ENCODE results near the gene OSBPL7.

The OSBPL7 gene

GRCh38 chr17:47813077-47813476 lies 8.5 kb downstream of the OSBPL7 start:
- H3K9me3 ChIP-seq, result no peaks in the 10 kb centered on the region
- peaks cover 9% of the 10 kb centered on the region for H3K4me1 ChIP-seq
- TF ChIP-seq, protein P1, sequence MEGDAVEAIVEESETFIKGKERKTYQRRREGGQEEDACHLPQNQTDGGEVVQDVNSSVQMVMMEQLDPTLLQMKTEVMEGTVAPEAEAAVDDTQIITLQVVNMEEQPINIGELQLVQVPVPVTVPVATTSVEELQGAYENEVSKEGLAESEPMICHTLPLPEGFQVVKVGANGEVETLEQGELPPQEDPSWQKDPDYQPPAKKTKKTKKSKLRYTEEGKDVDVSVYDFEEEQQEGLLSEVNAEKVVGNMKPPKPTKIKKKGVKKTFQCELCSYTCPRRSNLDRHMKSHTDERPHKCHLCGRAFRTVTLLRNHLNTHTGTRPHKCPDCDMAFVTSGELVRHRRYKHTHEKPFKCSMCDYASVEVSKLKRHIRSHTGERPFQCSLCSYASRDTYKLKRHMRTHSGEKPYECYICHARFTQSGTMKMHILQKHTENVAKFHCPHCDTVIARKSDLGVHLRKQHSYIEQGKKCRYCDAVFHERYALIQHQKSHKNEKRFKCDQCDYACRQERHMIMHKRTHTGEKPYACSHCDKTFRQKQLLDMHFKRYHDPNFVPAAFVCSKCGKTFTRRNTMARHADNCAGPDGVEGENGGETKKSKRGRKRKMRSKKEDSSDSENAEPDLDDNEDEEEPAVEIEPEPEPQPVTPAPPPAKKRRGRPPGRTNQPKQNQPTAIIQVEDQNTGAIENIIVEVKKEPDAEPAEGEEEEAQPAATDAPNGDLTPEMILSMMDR (IDR thresholded peaks at IDR 0.05; ENCODE audit: low read depth, low read length), result no peak
- no peak for DNase-seq
- no peaks in the 10 kb centered on the region for H3K27me3 ChIP-seq
- H3K4me3 ChIP-seq (ENCODE audit: low read depth, low read length), result no peak overlapping the region
- peaks cover 25% of the 10 kb centered on the region for H3K36me3 ChIP-seq

DNA sequence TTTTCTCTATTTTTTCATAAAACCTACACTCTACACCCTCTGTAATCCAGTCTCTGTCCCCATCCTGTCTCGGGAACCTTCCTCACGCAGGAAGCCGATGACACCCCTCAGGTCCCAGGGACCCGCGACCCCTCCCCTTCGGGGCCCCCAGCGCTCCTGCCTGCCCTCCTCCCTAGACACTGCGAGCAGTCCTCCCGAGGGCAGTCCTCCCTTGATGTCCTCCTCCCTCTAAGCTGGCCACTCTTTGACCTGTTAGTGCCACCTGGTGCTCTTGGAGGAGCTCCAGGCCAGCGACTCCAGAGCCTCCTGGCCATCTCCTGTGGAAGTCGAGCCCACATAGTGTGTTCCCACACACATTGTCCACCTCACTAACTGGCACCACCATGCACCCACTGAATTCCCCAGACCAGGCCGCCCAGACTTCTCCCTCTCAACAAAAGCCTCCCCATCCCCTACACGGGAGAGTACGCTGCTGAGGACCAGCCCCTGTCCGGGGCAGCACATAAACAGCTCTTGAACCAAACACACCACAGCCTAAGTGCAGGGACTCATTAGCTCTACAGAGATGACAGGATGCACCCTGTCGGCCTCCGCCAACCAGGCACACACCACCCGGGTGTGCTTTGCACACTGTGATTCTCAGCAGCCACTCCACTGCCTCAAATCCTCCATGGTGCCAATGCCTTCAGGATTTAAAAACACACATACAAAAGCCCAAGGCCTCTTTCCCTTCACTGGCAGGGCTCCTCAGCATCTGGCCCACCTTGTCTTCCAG lies 9.3 kb downstream of the OSBPL7 start:
- DNase-seq, result no peak
- peaks cover 9% of the 10 kb centered on the region for H3K4me1 ChIP-seq
- H3K4me3 ChIP-seq (ENCODE audit: low read depth, low read length), result no peak overlapping the region
- peaks cover 25% of the 10 kb centered on the region for H3K36me3 ChIP-seq
- H3K9me3 ChIP-seq, result no peaks in the 10 kb centered on the region
- TF ChIP-seq, protein P1 (IDR thresholded peaks at IDR 0.05; ENCODE audit: low read depth, low read length), result no peak
- H3K27me3 ChIP-seq, result no peaks in the 10 kb centered on the region

DNA sequence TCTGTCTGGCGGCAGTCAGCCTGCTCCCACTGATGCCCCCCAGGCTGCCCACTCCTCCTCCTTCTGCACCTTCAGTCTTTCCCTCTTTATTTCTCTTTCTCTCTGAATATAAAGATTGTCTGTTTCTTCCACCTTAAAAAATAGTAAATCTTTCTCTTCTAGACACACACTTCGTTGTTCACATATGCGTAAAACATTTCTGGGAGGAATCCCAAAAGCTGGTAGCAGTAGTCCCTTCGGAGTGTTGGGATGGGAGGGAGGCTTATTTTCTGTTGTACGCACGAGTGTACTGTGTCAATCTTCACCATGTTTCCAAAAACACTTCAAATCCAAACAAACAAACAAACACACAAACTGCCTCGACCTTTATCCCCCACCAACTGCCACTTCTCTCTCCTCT lies 9.9 kb downstream of the OSBPL7 start:
- peaks cover 25% of the 10 kb centered on the region for H3K36me3 ChIP-seq
- H3K27me3 ChIP-seq, result no peaks in the 10 kb centered on the region
- no peak for DNase-seq
- peaks cover 9% of the 10 kb centered on the region for H3K4me1 ChIP-seq
- H3K9me3 ChIP-seq, result no peaks in the 10 kb centered on the region
- TF ChIP-seq, protein P1 (IDR thresholded peaks at IDR 0.05; ENCODE audit: low read depth, low read length), result no peak
- H3K4me3 ChIP-seq (ENCODE audit: low read depth, low read length), result no peak overlapping the region

GRCh38 chr17:47810901-47811635 lies 10.5 kb downstream of the OSBPL7 start:
- no peak overlapping the region for H3K4me3 ChIP-seq (ENCODE audit: low read depth, low read length)
- H3K4me1 ChIP-seq, result peaks cover 9% of the 10 kb centered on the region
- DNase-seq, result no peak
- no peaks in the 10 kb centered on the region for H3K9me3 ChIP-seq
- no peaks in the 10 kb centered on the region for H3K27me3 ChIP-seq
- H3K36me3 ChIP-seq, result peaks cover 25% of the 10 kb centered on the region
- TF ChIP-seq, protein P1 (IDR thresholded peaks at IDR 0.05; ENCODE audit: low read depth, low read length), result no peak

- Histone ChIP-seq H3K27me3 (no peaks in the 10 kb centered on the region), H3K9me3 (no peaks in the 10 kb centered on the region), H3K36me3 (peaks cover 23% of the 10 kb centered on the region), H3K4me1 (peaks cover 9% of the 10 kb centered on the region), H3K4me3 (ENCODE audit: low read depth, low read length) (no peak overlapping the region)
- DNase-seq, result peak; percentile 54
- TF ChIP-seq, protein P1 (IDR thresholded peaks at IDR 0.05; ENCODE audit: low read depth, low read length), result no peak
These were observed 11.3 kb downstream of the OSBPL7 start for GRCh38 chr17:47810200-47810821.

Data from BE2C (cell line).